Right atrium auricular region (tissue), 2 donors: ENCODE results near the gene MITF. TPM values are rescaled to one million over a fixed set of nuclear protein-coding genes. Genes with fewer than 3 reads are reported as not detected.

Experiments used
- DNase-seq: peaks from one replicate; pipeline ENCODE4 v3.0.0-alpha.2; 2019; ENCODE audit warnings: low spot score
- H3K27ac ChIP-seq, 2 donors: fragments of 200-600 bp; sonication (generic); 1 replicate in 1 of 2; 2 replicates in 1 of 2; pipeline ENCODE4 v1.5.1; 2016 to 2019
- H3K27me3 ChIP-seq, 2 donors: fragments of 200-600 bp; sonication (generic); one replicate each; pipeline versions ENCODE4 v1.5.1 to v1.6.0; 2017 to 2019
- H3K36me3 ChIP-seq: fragments of 200-600 bp; sonication (generic); one replicate; pipeline ENCODE4 v1.5.1; 2016
- H3K4me1 ChIP-seq, 2 donors: fragments of 200-600 bp; sonication (generic); one replicate each; pipeline versions ENCODE4 v1.5.1 to v1.6.0; 2017 to 2019
- H3K4me3 ChIP-seq, 2 donors: fragments of 200-600 bp; sonication (generic); 1 replicate in 1 of 2; 2 replicates in 1 of 2; pipeline ENCODE4 v1.5.1; 2017 to 2019; ENCODE audit warnings: mild to moderate bottlenecking in 1 of 2, moderate library complexity in 1 of 2
- H3K9me3 ChIP-seq, 2 donors: fragments of 200-600 bp; sonication (generic); one replicate each; pipeline ENCODE4 v1.5.1; 2019
- total RNA-seq, 2 donors: library from RNA; depleted of rRNA; stranded (reverse); fragments of >200 nt; gene quantifications; one replicate each; pipeline ENCODE4 v1.1.0, GENCODE V29; 2016
- TF ChIP-seq, protein P1 (sequence below), 2 donors: fragments of 200-600 bp; sonication (generic); IDR thresholded peaks; one replicate each; pipeline ENCODE4 v1.5.1; 2019; ENCODE audit warnings: antibody characterized with exemption in 2 of 2

Gene MITF
- total RNA-seq, 2 donors from 2014 or later = 47.6 to 68.6 TPM

DNA sequence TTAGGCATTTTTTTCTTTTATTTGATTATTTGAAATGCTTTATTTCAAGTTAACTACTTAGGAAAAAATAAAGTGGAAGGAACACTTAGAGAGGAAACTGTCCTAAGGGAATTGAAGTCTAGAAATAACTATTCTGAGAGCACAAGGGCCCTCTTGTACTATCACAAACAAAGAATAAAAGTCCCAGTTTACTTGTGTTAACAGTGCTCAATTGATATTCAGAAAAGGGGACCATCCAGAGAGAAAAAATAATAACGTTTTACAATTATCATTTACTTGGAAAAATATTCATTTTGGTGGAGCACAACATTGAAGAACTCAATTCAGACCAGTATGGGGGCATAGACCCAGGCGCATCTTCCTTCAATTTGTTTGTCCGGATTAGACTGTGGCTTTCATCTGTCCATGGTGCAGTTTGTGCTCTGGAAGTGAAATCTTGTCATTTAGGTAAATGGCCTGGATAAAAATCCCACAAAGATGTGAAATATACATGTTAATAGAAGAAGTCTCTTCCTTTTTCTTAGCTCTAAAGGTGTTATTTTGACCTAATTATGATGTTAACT lies 205.7 kb downstream of the MITF start:
- no peak for DNase-seq
- H3K4me3 ChIP-seq = no peak overlapping the region
- H3K4me1 ChIP-seq = no peaks in the 10 kb centered on the region
- H3K27ac ChIP-seq = no peak overlapping the region
- H3K27me3 ChIP-seq = no peaks in the 10 kb centered on the region
- H3K36me3 ChIP-seq = peaks cover 31% of the 10 kb centered on the region
- H3K9me3 ChIP-seq = no peaks in the 10 kb centered on the region
- TF ChIP-seq, protein P1, sequence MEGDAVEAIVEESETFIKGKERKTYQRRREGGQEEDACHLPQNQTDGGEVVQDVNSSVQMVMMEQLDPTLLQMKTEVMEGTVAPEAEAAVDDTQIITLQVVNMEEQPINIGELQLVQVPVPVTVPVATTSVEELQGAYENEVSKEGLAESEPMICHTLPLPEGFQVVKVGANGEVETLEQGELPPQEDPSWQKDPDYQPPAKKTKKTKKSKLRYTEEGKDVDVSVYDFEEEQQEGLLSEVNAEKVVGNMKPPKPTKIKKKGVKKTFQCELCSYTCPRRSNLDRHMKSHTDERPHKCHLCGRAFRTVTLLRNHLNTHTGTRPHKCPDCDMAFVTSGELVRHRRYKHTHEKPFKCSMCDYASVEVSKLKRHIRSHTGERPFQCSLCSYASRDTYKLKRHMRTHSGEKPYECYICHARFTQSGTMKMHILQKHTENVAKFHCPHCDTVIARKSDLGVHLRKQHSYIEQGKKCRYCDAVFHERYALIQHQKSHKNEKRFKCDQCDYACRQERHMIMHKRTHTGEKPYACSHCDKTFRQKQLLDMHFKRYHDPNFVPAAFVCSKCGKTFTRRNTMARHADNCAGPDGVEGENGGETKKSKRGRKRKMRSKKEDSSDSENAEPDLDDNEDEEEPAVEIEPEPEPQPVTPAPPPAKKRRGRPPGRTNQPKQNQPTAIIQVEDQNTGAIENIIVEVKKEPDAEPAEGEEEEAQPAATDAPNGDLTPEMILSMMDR (IDR thresholded peaks at IDR 0.05) = no peak

GRCh38 chr3:69948246-69948862 lies 209.1 kb downstream of the MITF start:
- no peaks in the 10 kb centered on the region for H3K9me3 ChIP-seq
- DNase-seq = no peak
- peaks cover 16% of the 10 kb centered on the region for H3K36me3 ChIP-seq
- TF ChIP-seq, protein P1 (IDR thresholded peaks at IDR 0.05) = peak; percentile 47 to 76
- H3K27ac ChIP-seq = no peak overlapping the region
- H3K4me1 ChIP-seq = no peaks in the 10 kb centered on the region
- H3K4me3 ChIP-seq = no peak overlapping the region
- no peaks in the 10 kb centered on the region for H3K27me3 ChIP-seq

GRCh38 chr3:69951616-69952015 lies 212.4 kb downstream of the MITF start:
- H3K4me3 ChIP-seq = no peak overlapping the region
- H3K36me3 ChIP-seq = peaks cover 16% of the 10 kb centered on the region
- no peaks in the 10 kb centered on the region for H3K4me1 ChIP-seq

GRCh38 chr3:69959581-69959980 lies 220.3 kb downstream of the MITF start:
- TF ChIP-seq, protein P1 (IDR thresholded peaks at IDR 0.05) = no peak
- H3K36me3 ChIP-seq = peaks cover 26% of the 10 kb centered on the region
- DNase-seq = no peak

More at GRCh38 chr3:69951616-69952015, 212.4 kb downstream of the MITF start:
- TF ChIP-seq, protein P1 (IDR thresholded peaks at IDR 0.05) = no peak
- Histone ChIP-seq H3K27ac (no peak overlapping the region), H3K27me3 (no peaks in the 10 kb centered on the region), H3K9me3 (no peaks in the 10 kb centered on the region)
- no peak for DNase-seq

GRCh38 chr3:69961706-69962439 lies 222.6 kb downstream of the MITF start:
- Histone ChIP-seq H3K4me1 (no peaks in the 10 kb centered on the region), H3K27ac (no peak overlapping the region), H3K36me3 (peaks cover 44% of the 10 kb centered on the region), H3K4me3 (no peak overlapping the region), H3K9me3 (no peaks in the 10 kb centered on the region), H3K27me3 (no peaks in the 10 kb centered on the region)
- no peak for DNase-seq
- TF ChIP-seq, protein P1 (IDR thresholded peaks at IDR 0.05) = no peak

More at GRCh38 chr3:69959581-69959980, 220.3 kb downstream of the MITF start:
- Histone ChIP-seq H3K9me3 (no peaks in the 10 kb centered on the region), H3K4me3 (no peak overlapping the region), H3K27ac (no peak overlapping the region), H3K27me3 (no peaks in the 10 kb centered on the region), H3K4me1 (no peaks in the 10 kb centered on the region)
